ENCODE results near the gene DCAF17.

DNA sequence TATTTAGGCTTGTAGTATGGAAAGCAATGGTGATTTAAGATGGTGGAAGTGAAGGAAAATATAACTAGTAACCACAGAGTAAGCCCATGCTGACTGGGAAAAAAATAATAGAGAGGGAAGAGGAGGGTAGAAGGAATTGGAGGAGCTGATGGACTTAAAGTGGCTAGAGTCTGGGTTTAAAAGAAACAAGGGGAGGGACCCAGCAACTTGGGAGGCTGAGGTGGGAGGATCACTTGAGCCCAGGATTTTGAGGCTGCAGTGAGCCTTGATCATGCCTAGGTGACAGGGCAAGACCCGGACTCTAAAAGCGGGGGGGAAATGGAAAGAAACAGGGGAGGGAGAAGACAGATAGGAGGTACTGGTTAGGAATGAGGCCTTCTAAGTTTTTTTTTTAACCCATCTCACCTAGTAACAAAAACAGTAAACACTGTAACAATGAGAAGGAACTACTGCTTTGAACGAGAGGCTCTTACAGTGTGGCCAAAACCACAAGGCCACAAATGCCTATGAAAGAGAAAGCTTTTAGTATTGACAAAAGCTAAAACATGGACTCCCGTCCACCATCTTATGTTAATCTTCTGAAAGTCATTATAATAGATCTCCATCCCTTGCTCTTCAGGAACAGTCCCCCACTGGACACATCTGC lies 26.9 kb upstream of the DCAF17 start:
- TF ChIP-seq CTCF (IDR thresholded peaks at IDR 0.05) (no peak), EZH2 (IDR thresholded peaks at IDR 0.05) (no peak)
